Gastroesophageal sphincter (tissue), 4 donors: ENCODE results near the gene MYO15B. TPM values are rescaled to one million over a fixed set of nuclear protein-coding genes. Genes with fewer than 3 reads are reported as not detected.

ENCODE experiments used
- ATAC-seq: fragments of 150-250 bp; one replicate; pipeline ENCODE4 v1.9.1; 2016; ENCODE audit warnings: mild to moderate bottlenecking, moderate library complexity
- H3K27ac ChIP-seq, 4 donors: fragments of 200-600 bp; sonication (generic) in 3 of 4; 1 replicate in 3 of 4; 2 replicates in 1 of 4; pipeline ENCODE4 v1.5.1; 2016 to 2019
- H3K27me3 ChIP-seq: fragments of 200-600 bp; sonication (generic); one replicate; pipeline ENCODE4 v1.5.1; 2019
- H3K36me3 ChIP-seq, 2 donors: fragments of 200-600 bp; sonication (generic); one replicate each; pipeline ENCODE4 v1.5.1; 2019; ENCODE audit warnings: control low read depth in 1 of 2
- H3K4me1 ChIP-seq, 3 donors: fragments of 200-600 bp; sonication (generic); 1 replicate in 2 of 3; 2 replicates in 1 of 3; pipeline ENCODE4 v1.5.1; 2016 to 2019; ENCODE audit warnings: control low read depth in 2 of 3
- H3K4me3 ChIP-seq, 2 donors: fragments of 200-600 bp; sonication (generic); one replicate each; pipeline ENCODE4 v1.5.1; 2019; ENCODE audit warnings: mild to moderate bottlenecking in 1 of 2, moderate library complexity in 1 of 2
- H3K9me3 ChIP-seq, 3 donors: fragments of 200-600 bp; sonication (generic); one replicate each; pipeline ENCODE4 v1.5.1; 2017 to 2019; ENCODE audit warnings: control low read depth in 2 of 3
- CTCF ChIP-seq, 4 experiments: fragments of 200-600 bp in 2 of 4; fragments of 450-650 bp in 2 of 4; sonication (generic) in 1 of 4; IDR thresholded peaks; one replicate each; pipeline ENCODE4 v1.5.1; 2017 to 2019; ENCODE audit warnings: antibody characterized with exemption in 4 of 4, mild to moderate bottlenecking in 2 of 4, moderate library complexity in 2 of 4
- EP300 ChIP-seq: sonication (generic); formaldehyde crosslinking; IDR thresholded peaks from one replicate; pipeline ENCODE4 v1.6.1; 2017; ENCODE audit warnings: antibody characterized with exemption, mild to moderate bottlenecking
- POLR2A ChIP-seq, 2 donors: fragments of 450-650 bp; IDR thresholded peaks; one replicate each; pipeline ENCODE4 v1.6.1; 2017; ENCODE audit warnings: antibody characterized with exemption in 2 of 2, mild to moderate bottlenecking in 2 of 2, moderate library complexity in 1 of 2
- POLR2AphosphoS5 ChIP-seq: sonication (generic); formaldehyde crosslinking; IDR thresholded peaks from one replicate; pipeline ENCODE4 v1.6.1; 2017; ENCODE audit warnings: antibody characterized with exemption
- WGBS, 2 donors: methylation state at CpG; one replicate each; pipeline ENCODE4 v1.1.5; 2018; ENCODE audit warnings: low coverage in 1 of 2; 5-methylcytosine and 5-hydroxymethylcytosine counted together
- total RNA-seq, 4 donors: library from RNA; depleted of rRNA; stranded (reverse); fragments of >200 nt; gene quantifications; one replicate each; pipeline ENCODE4 v1.1.0, GENCODE V29; 2016

The MYO15B gene
- total RNA-seq, 4 donors from 2014 or later: 10.7 to 76.1 (median 50.8) TPM

GRCh38 chr17:75623386-75623785, 35.8 kb downstream of the MYO15B start:
- peaks cover 0 to 94% of the 10 kb centered on the region in 2 donors for H3K36me3 ChIP-seq
- no peak for ATAC-seq

GRCh38 chr17:75624021-75624420, 36.4 kb downstream of the MYO15B start:
- H3K4me3 ChIP-seq: no peak overlapping the region
- H3K4me1 ChIP-seq: no peaks in the 10 kb centered on the region
- H3K27me3 ChIP-seq: no peaks in the 10 kb centered on the region
- 83% methylated on average over 2 of the region's 12 CpGs; no CpG with 5 or more reads in 1 of the 2 donors for WGBS, 2 donors
- no peak for ATAC-seq
- peaks cover 0 to 88% of the 10 kb centered on the region in 2 donors for H3K36me3 ChIP-seq
- H3K9me3 ChIP-seq: no peaks in the 10 kb centered on the region
- TF ChIP-seq POLR2A (IDR thresholded peaks at IDR 0.05): no peak
- no peak for TF ChIP-seq EP300
- TF ChIP-seq CTCF (IDR thresholded peaks at IDR 0.05): no peak
- TF ChIP-seq POLR2AphosphoS5: no peak
- H3K27ac ChIP-seq: no peak overlapping the region

More at GRCh38 chr17:75623386-75623785, 35.8 kb downstream of the MYO15B start:
- Histone ChIP-seq H3K27ac (no peak overlapping the region), H3K4me1 (no peaks in the 10 kb centered on the region), H3K27me3 (no peaks in the 10 kb centered on the region), H3K9me3 (no peaks in the 10 kb centered on the region), H3K4me3 (no peak overlapping the region)
- TF ChIP-seq POLR2A (IDR thresholded peaks at IDR 0.05) (no peak), CTCF (IDR thresholded peaks at IDR 0.05) (no peak), POLR2AphosphoS5 (no peak), EP300 (no peak)
- 70 to 83% methylated on average over 3 of the region's 9 CpGs for WGBS, 2 donors

- Histone ChIP-seq H3K27ac (no peak overlapping the region), H3K4me1 (no peaks in the 10 kb centered on the region), H3K27me3 (no peaks in the 10 kb centered on the region), H3K4me3 (no peak overlapping the region), H3K9me3 (no peaks in the 10 kb centered on the region), H3K36me3 (peaks cover 0 to 83% of the 10 kb centered on the region in 2 donors)
- no peak for ATAC-seq
- TF ChIP-seq EP300: no peak
- TF ChIP-seq CTCF (IDR thresholded peaks at IDR 0.05): no peak
- TF ChIP-seq POLR2AphosphoS5: no peak
- TF ChIP-seq POLR2A (IDR thresholded peaks at IDR 0.05): no peak
- WGBS, 2 donors: 80% methylated on average over 2 of the region's 23 CpGs; no CpG with 5 or more reads in 1 of the 2 donors
Measured at GRCh38 chr17:75624714-75625345, 37.2 kb downstream of the MYO15B start.

- TF ChIP-seq CTCF (IDR thresholded peaks at IDR 0.05): peak in 3 of 4 experiments; percentile 26 to 48 (median 46)
- TF ChIP-seq POLR2A (IDR thresholded peaks at IDR 0.05): no peak
- H3K4me1 ChIP-seq: no peaks in the 10 kb centered on the region
- no peak for ATAC-seq
- no peak overlapping the region for H3K27ac ChIP-seq
- H3K27me3 ChIP-seq: no peaks in the 10 kb centered on the region
- H3K4me3 ChIP-seq: no peak overlapping the region
- H3K9me3 ChIP-seq: no peaks in the 10 kb centered on the region
- WGBS, 2 donors: 100% methylated on average over 2 of the region's 15 CpGs; no CpG with 5 or more reads in 1 of the 2 donors
- peaks cover 0 to 81% of the 10 kb centered on the region in 2 donors for H3K36me3 ChIP-seq
Measured at GRCh38 chr17:75625813-75626486, 38.4 kb downstream of the MYO15B start.
